HepG2 (cell line): ENCODE data around the gene PLCXD1. TPM values are rescaled to one million over a fixed set of nuclear protein-coding genes. Genes with fewer than 3 reads are reported as not detected.

Experiments
- HNF1A ChIP-seq, 2 experiments: sonication (generic) in 1 of 2; formaldehyde crosslinking in 1 of 2; IDR thresholded peaks; 2 replicates each; pipeline versions ENCODE4 v1.4.0 to v1.6.1; 2016 to 2020; ENCODE audit warnings: borderline replicate concordance in 1 of 2, low read depth in 1 of 2, mild to moderate bottlenecking in 1 of 2, missing genetic modification reagents in 1 of 2
- HNRNPLL ChIP-seq: fragments of 200-400 bp; formaldehyde crosslinking; IDR thresholded peaks from 2 replicates; pipeline ENCODE4 v1.6.1; 2017; ENCODE audit warnings: mild to moderate bottlenecking, low read depth, low read length; ENCODE audit not compliant: poor library complexity, severe bottlenecking
- RBM22 ChIP-seq: fragments of 200-400 bp; formaldehyde crosslinking; optimal IDR thresholded peaks from 2 replicates; pipeline ENCODE3; 2017; ENCODE audit warnings: mild to moderate bottlenecking, low read length, moderate library complexity
- TBX2 ChIP-seq: sonication (generic); formaldehyde crosslinking; IDR thresholded peaks from 2 replicates; pipeline ENCODE4 v1.5.0; 2020; ENCODE audit warnings: missing genetic modification reagents, mild to moderate bottlenecking, borderline replicate concordance
- U2AF1 ChIP-seq: fragments of 200-400 bp; formaldehyde crosslinking; optimal IDR thresholded peaks from 2 replicates; pipeline ENCODE3; 2017; ENCODE audit warnings: mild to moderate bottlenecking, low read depth, low read length
- ZFP90 ChIP-seq: sonication (generic); formaldehyde crosslinking; IDR thresholded peaks from 2 replicates; pipeline ENCODE4 v1.8.0; 2022; ENCODE audit warnings: missing genetic modification reagents, mild to moderate bottlenecking, inconsistent platforms, borderline replicate concordance
- ZNF230 ChIP-seq: sonication (generic); formaldehyde crosslinking; IDR thresholded peaks from 2 replicates; pipeline ENCODE4 v1.4.0; 2020; ENCODE audit warnings: mild to moderate bottlenecking, missing genetic modification reagents
- ZNF234 ChIP-seq: sonication (generic); formaldehyde crosslinking; conservative IDR thresholded peaks from 2 replicates; pipeline ENCODE4 v1.5.1; 2020; ENCODE audit warnings: mild to moderate bottlenecking, missing genetic modification reagents
- ZNF784 ChIP-seq: sonication (generic); formaldehyde crosslinking; IDR thresholded peaks from 2 replicates; pipeline ENCODE4 v1.5.1; 2020; ENCODE audit warnings: missing genetic modification reagents, mild to moderate bottlenecking, borderline replicate concordance
- ZNF788 ChIP-seq: sonication (generic); formaldehyde crosslinking; IDR thresholded peaks from 2 replicates; pipeline ENCODE4 v1.5.0; 2020; ENCODE audit warnings: mild to moderate bottlenecking, missing genetic modification reagents, borderline replicate concordance
- polyA plus RNA-seq, 8 experiments: library from polyadenylated mRNA; depleted of rRNA in 3 of 8; stranded (reverse) in 7 of 8; unstranded in 1 of 8; fragments of >200 nt; fragmentation: Illumina TruSeq in 4 of 8; extraction: Trizol in 4 of 8; gene quantifications; 2 replicates each; pipeline versions ENCODE4 v1.2.1 to v1.2.3, GENCODE V29; 2011 to 2016; ENCODE audit warnings: low read depth in 4 of 8, missing spikeins in 1 of 8, mixed read lengths in 1 of 8; ENCODE audit not compliant: insufficient read depth in 1 of 8
- total RNA-seq, 5 experiments: library from RNA; depleted of rRNA; stranded (reverse); fragments of >200 nt; fragmentation: Illumina TruSeq; extraction: Trizol; gene quantifications; 2 replicates each; pipeline ENCODE4 v1.2.3, GENCODE V29; 2016; ENCODE audit warnings: low read depth in 1 of 5
- TF ChIP-seq, protein P1 (sequence below): IDR thresholded peaks from 2 replicates; pipeline ENCODE4 v1.6.1; 2016; ENCODE audit warnings: low read depth, missing genetic modification reagents, missing compliant biosample characterization
- TF ChIP-seq, protein P2 (sequence below): IDR thresholded peaks from 2 replicates; pipeline ENCODE4 v1.6.1; 2018; ENCODE audit warnings: missing genetic modification reagents

The PLCXD1 gene
- total and polyA plus RNA-seq, 2 of the 13 experiments (the other 11 are each of a cell fraction or from before 2014, with no cell fraction given) = 87.7 to 153 TPM

GRCh38 chrX:292900-293897, 12.0 kb downstream of the PLCXD1 start (continued):
- TF ChIP-seq ZNF234 (CRISPR knock-in tag) = no peak
- TF ChIP-seq RBM22 = peak; percentile 89
- TF ChIP-seq ZFP90 = no peak
- TF ChIP-seq TBX2 (CRISPR knock-in tag) = no peak
- TF ChIP-seq ZNF788 (CRISPR knock-in tag) = no peak
- TF ChIP-seq U2AF1 = no peak
- no peak for TF ChIP-seq HNF1A (IDR thresholded peaks at IDR 0.05; ENCODE audit: low read depth)
- no peak for TF ChIP-seq HNF1A (CRISPR knock-in tag; IDR thresholded peaks at IDR 0.05; ENCODE audit: borderline replicate concordance)
- TF ChIP-seq ZNF784 (CRISPR knock-in tag) = no peak
- TF ChIP-seq, protein P1, sequence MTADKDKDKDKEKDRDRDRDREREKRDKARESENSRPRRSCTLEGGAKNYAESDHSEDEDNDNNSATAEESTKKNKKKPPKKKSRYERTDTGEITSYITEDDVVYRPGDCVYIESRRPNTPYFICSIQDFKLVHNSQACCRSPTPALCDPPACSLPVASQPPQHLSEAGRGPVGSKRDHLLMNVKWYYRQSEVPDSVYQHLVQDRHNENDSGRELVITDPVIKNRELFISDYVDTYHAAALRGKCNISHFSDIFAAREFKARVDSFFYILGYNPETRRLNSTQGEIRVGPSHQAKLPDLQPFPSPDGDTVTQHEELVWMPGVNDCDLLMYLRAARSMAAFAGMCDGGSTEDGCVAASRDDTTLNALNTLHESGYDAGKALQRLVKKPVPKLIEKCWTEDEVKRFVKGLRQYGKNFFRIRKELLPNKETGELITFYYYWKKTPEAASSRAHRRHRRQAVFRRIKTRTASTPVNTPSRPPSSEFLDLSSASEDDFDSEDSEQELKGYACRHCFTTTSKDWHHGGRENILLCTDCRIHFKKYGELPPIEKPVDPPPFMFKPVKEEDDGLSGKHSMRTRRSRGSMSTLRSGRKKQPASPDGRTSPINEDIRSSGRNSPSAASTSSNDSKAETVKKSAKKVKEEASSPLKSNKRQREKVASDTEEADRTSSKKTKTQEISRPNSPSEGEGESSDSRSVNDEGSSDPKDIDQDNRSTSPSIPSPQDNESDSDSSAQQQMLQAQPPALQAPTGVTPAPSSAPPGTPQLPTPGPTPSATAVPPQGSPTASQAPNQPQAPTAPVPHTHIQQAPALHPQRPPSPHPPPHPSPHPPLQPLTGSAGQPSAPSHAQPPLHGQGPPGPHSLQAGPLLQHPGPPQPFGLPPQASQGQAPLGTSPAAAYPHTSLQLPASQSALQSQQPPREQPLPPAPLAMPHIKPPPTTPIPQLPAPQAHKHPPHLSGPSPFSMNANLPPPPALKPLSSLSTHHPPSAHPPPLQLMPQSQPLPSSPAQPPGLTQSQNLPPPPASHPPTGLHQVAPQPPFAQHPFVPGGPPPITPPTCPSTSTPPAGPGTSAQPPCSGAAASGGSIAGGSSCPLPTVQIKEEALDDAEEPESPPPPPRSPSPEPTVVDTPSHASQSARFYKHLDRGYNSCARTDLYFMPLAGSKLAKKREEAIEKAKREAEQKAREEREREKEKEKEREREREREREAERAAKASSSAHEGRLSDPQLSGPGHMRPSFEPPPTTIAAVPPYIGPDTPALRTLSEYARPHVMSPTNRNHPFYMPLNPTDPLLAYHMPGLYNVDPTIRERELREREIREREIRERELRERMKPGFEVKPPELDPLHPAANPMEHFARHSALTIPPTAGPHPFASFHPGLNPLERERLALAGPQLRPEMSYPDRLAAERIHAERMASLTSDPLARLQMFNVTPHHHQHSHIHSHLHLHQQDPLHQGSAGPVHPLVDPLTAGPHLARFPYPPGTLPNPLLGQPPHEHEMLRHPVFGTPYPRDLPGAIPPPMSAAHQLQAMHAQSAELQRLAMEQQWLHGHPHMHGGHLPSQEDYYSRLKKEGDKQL (CRISPR knock-in tag) = no peak
- no peak for TF ChIP-seq ZNF230
- peak; percentile 20 for TF ChIP-seq HNRNPLL
- TF ChIP-seq, protein P2, sequence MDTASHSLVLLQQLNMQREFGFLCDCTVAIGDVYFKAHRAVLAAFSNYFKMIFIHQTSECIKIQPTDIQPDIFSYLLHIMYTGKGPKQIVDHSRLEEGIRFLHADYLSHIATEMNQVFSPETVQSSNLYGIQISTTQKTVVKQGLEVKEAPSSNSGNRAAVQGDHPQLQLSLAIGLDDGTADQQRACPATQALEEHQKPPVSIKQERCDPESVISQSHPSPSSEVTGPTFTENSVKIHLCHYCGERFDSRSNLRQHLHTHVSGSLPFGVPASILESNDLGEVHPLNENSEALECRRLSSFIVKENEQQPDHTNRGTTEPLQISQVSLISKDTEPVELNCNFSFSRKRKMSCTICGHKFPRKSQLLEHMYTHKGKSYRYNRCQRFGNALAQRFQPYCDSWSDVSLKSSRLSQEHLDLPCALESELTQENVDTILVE (CRISPR knock-in tag) = no peak
